Testis (tissue), 3 donors: Measurements from ENCODE around the gene PKD2. TPM values are rescaled to one million over a fixed set of nuclear protein-coding genes. Genes with fewer than 3 reads are reported as not detected.
"Not testable (repeated sequence)": the region's sequence is repeated elsewhere in the genome, so short reads cannot be mapped to it uniquely, and the experiment has no call there.

Experiments used
- DNase-seq: peaks from one replicate; pipeline ENCODE4 v3.0.0-alpha.2; 2019
- H3K27ac ChIP-seq, 2 donors: fragments of 200-600 bp; sonication (generic); one replicate each; pipeline ENCODE4 v1.5.1; 2019
- H3K27me3 ChIP-seq: fragments of 200-600 bp; sonication (generic); one replicate; pipeline ENCODE4 v1.5.1; 2019
- H3K36me3 ChIP-seq: fragments of 200-600 bp; sonication (generic); one replicate; pipeline ENCODE4 v1.5.1; 2017; ENCODE audit warnings: low read depth; ENCODE audit errors: missing control alignments
- H3K4me1 ChIP-seq: fragments of 200-600 bp; sonication (generic); one replicate; pipeline ENCODE4 v1.5.1; 2019
- H3K4me3 ChIP-seq, 2 donors: fragments of 200-600 bp; sonication (generic); one replicate each; pipeline ENCODE4 v1.5.1; 2017 to 2019
- H3K9me3 ChIP-seq: fragments of 200-600 bp; sonication (generic); one replicate; pipeline ENCODE4 v1.5.1; 2017
- CTCF ChIP-seq, 3 experiments: fragments of 450-650 bp in 2 of 3; fragments of 200-600 bp in 1 of 3; sonication (generic) in 1 of 3; IDR thresholded peaks; one replicate each; pipeline ENCODE4 v1.5.1; 2016 to 2019; ENCODE audit warnings: antibody characterized with exemption in 3 of 3, mild to moderate bottlenecking in 2 of 3, moderate library complexity in 1 of 3
- POLR2A ChIP-seq: fragments of 450-650 bp; IDR thresholded peaks from one replicate; pipeline ENCODE4 v1.6.1; 2017; ENCODE audit warnings: antibody characterized with exemption, mild to moderate bottlenecking, moderate library complexity
- WGBS, 2 donors: methylation state at CpG; one replicate each; pipeline ENCODE4 v1.1.5; 2018; 5-methylcytosine and 5-hydroxymethylcytosine counted together
- intact Hi-C: fragments of 100-400 bp; cut with DNase I; formaldehyde crosslinking; loops from one replicate; pipeline ENCODE4 v1.15.1; 2023; ENCODE audit warnings: low total_unique reads
- polyA plus RNA-seq: library from polyadenylated mRNA; stranded (reverse); fragments of 350-450 nt; fragmentation: Illumina TruSeq; extraction: RNeasy Lipid Tissue Mini Kit (QIAGEN cat#74804); gene quantifications from one replicate; pipeline ENCODE4 v1.2.3, GENCODE V29; 2014; ENCODE audit warnings: low read depth, low replicate concordance; ENCODE audit not compliant: insufficient read depth
- total RNA-seq, 2 donors: library from RNA; depleted of rRNA; stranded (reverse); fragments of >200 nt; gene quantifications; one replicate each; pipeline ENCODE4 v1.2.3, GENCODE V29; 2016

Gene PKD2
- total and polyA plus RNA-seq, 3 donors from 2014 or later = 18.7 to 52.8 (median 24.6) TPM

- intact Hi-C loops = no loop called here
- peak overlapping the region in 1 of 2 donors; percentile 69 for H3K27ac ChIP-seq
- WGBS, 2 donors = 66 to 70% methylated on average over 7 of the region's 7 CpGs
- H3K36me3 ChIP-seq = no peaks in the 10 kb centered on the region
- TF ChIP-seq CTCF (IDR thresholded peaks at IDR 0.05) = no peak
- TF ChIP-seq POLR2A = no peak
- H3K9me3 ChIP-seq = no peaks in the 10 kb centered on the region
- H3K4me1 ChIP-seq = peaks cover 4% of the 10 kb centered on the region
- no peaks in the 10 kb centered on the region for H3K27me3 ChIP-seq
- no peak for DNase-seq
- H3K4me3 ChIP-seq = no peak overlapping the region
Measured at GRCh38 chr4:88017516-88018297, 10.3 kb downstream of the PKD2 start.

GRCh38 chr4:88018466-88018865, 11.0 kb downstream of the PKD2 start:
- intact Hi-C loops = no loop called here
- no peak for DNase-seq
- TF ChIP-seq POLR2A (no peak), CTCF (IDR thresholded peaks at IDR 0.05) (no peak)
- whole genome bisulfite sequencing, 2 donors = 69 to 71% methylated on average over 5 of the region's 5 CpGs
- peak overlapping the region in 1 of 2 donors; percentile 63 for H3K27ac ChIP-seq
- H3K27me3 ChIP-seq = no peaks in the 10 kb centered on the region
- no peaks in the 10 kb centered on the region for H3K9me3 ChIP-seq
- H3K4me1 ChIP-seq = peaks cover 4% of the 10 kb centered on the region
- H3K4me3 ChIP-seq = no peak overlapping the region
- no peaks in the 10 kb centered on the region for H3K36me3 ChIP-seq

- no peak overlapping the region for H3K27ac ChIP-seq
- TF ChIP-seq CTCF (IDR thresholded peaks at IDR 0.05) (no peak), POLR2A (no peak)
- H3K36me3 ChIP-seq = no peaks in the 10 kb centered on the region
- peaks cover 4% of the 10 kb centered on the region for H3K4me1 ChIP-seq
- intact Hi-C loops = no loop called here
- no peaks in the 10 kb centered on the region for H3K9me3 ChIP-seq
- H3K27me3 ChIP-seq = no peaks in the 10 kb centered on the region
- no peak overlapping the region for H3K4me3 ChIP-seq
- DNase-seq = no peak
Measured at GRCh38 chr4:88021824-88022223, 14.4 kb downstream of the PKD2 start.

GRCh38 chr4:88022289-88022688, 14.9 kb downstream of the PKD2 start:
- no peak overlapping the region for H3K4me3 ChIP-seq
- TF ChIP-seq CTCF (IDR thresholded peaks at IDR 0.05) (no peak), POLR2A (no peak)
- H3K27me3 ChIP-seq = no peaks in the 10 kb centered on the region
- DNase-seq = no peak
- H3K4me1 ChIP-seq = peaks cover 4% of the 10 kb centered on the region
- no peaks in the 10 kb centered on the region for H3K9me3 ChIP-seq
- intact Hi-C loops = no loop called here
- no peak overlapping the region for H3K27ac ChIP-seq
- no peaks in the 10 kb centered on the region for H3K36me3 ChIP-seq

GRCh38 chr4:88025868-88026661, 18.6 kb downstream of the PKD2 start:
- H3K4me1 ChIP-seq, H3K4me3 ChIP-seq, DNase-seq, H3K27me3 ChIP-seq, H3K27ac ChIP-seq, H3K36me3 ChIP-seq, intact Hi-C loops, H3K9me3 ChIP-seq: not testable (repeated sequence)
- 95 to 96% methylated on average over 6 of the region's 6 CpGs for WGBS, 2 donors
